Epidermal melanocyte (primary cell): ENCODE results near the gene DNAAF5.
A peak's percentile ranks its signal among the peaks of the same experiment; 100 is the strongest.

Experiments
- DNase-seq: peaks from one replicate; pipeline ENCODE4 v3.0.0; 2011; ENCODE audit warnings: low spot score; ENCODE audit not compliant: insufficient read length

DNAAF5 gene

GRCh38 chr7:805261-805660 lies 78.8 kb downstream of the DNAAF5 start:
- DNase-seq = no peak

GRCh38 chr7:815284-816216 lies 89.1 kb downstream of the DNAAF5 start:
- DNase-seq = no peak

GRCh38 chr7:816300-816750 lies 89.8 kb downstream of the DNAAF5 start:
- peak; percentile 97 for DNase-seq

- DNase-seq = no peak
These were observed 90.5 kb downstream of the DNAAF5 start for GRCh38 chr7:816751-817671.

GRCh38 chr7:818031-818699 lies 91.7 kb downstream of the DNAAF5 start:
- DNase-seq = no peak

GRCh38 chr7:820341-820740 lies 93.8 kb downstream of the DNAAF5 start:
- DNase-seq = no peak

- no peak for DNase-seq
These were observed 95.2 kb downstream of the DNAAF5 start for GRCh38 chr7:821688-822087.

- DNase-seq = no peak
These were observed 96.3 kb downstream of the DNAAF5 start for GRCh38 chr7:822692-823276.

GRCh38 chr7:823649-824048 lies 97.2 kb downstream of the DNAAF5 start:
- no peak for DNase-seq

- DNase-seq = no peak
These were observed 97.6 kb downstream of the DNAAF5 start for GRCh38 chr7:824081-824480.

- no peak for DNase-seq
These were observed 98.2 kb downstream of the DNAAF5 start for GRCh38 chr7:824664-825063.

- DNase-seq = no peak
These were observed 98.9 kb downstream of the DNAAF5 start for GRCh38 chr7:825386-825785.

GRCh38 chr7:826230-826917 lies 99.9 kb downstream of the DNAAF5 start:
- no peak for DNase-seq

- no peak for DNase-seq
These were observed 102.5 kb downstream of the DNAAF5 start for GRCh38 chr7:828793-829561.

GRCh38 chr7:830069-830468 lies 103.6 kb downstream of the DNAAF5 start:
- DNase-seq = no peak

GRCh38 chr7:831596-832166 lies 105.2 kb downstream of the DNAAF5 start:
- DNase-seq = peak; percentile 50

GRCh38 chr7:832167-832967 lies 105.9 kb downstream of the DNAAF5 start, which contains the start of gene SUN1:
TSS of gene SUN1 (plus strand) at chr7:832476. CDS start at chr7:832525, 49 bp downstream.
- no peak for DNase-seq

GRCh38 chr7:832968-833424 lies 106.5 kb downstream of the DNAAF5 start:
- DNase-seq = no peak
